ENCODE measurements around the gene GRM5.

DNA sequence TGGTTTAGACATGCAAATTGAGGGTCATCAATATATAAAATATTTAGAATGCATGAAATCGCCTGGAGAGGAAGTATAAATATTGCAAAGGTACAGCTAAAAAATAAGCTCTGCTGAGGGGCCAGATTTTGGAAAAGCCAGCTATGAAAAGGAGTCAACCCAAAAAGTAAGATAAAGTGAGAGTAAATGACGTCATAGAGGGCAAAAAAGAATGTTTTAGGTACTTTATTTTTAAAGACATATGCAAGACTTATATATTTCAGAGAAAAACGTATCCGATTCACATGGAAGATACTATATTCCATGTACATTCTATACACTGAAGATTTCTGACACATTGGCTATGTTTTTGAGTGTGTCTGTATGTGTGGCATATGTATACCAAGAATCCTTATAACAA is 13.6 kb downstream of the GRM5 start:
- TF ChIP-seq CTCF (IDR thresholded peaks at IDR 0.05): no peak
- TF ChIP-seq ZFX (IDR thresholded peaks at IDR 0.05; ENCODE audit: borderline replicate concordance): no peak
